AG10803 (cell line): ENCODE measurements around the gene CD200R1L.

Source experiments
- DNase-seq: peaks from one replicate; pipeline ENCODE4 v3.0.0; 2010; ENCODE audit warnings: low read depth
- H3K4me3 ChIP-seq: 2 replicates; pipeline ENCODE4 v1.5.1; 2011; ENCODE audit warnings: mild to moderate bottlenecking, low read length, control low read depth
- TF ChIP-seq, protein P1 (sequence below): conservative IDR thresholded peaks from 2 replicates; pipeline ENCODE4 v1.5.1; 2011; ENCODE audit warnings: mild to moderate bottlenecking, low read length, control low read depth, inconsistent platforms

CD200R1L gene, protein sequence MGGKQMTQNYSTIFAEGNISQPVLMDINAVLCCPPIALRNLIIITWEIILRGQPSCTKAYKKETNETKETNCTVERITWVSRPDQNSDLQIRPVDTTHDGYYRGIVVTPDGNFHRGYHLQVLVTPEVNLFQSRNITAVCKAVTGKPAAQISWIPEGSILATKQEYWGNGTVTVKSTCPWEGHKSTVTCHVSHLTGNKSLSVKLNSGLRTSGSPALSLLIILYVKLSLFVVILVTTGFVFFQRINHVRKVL

GRCh38 chr3:112846764-112847163 is at the start of gene CD200R1L:
Gene CD200R1L (minus strand): TSS chr3:112846864. CDS start chr3:112829367, 17,497 bp downstream.
- TF ChIP-seq, protein P1, sequence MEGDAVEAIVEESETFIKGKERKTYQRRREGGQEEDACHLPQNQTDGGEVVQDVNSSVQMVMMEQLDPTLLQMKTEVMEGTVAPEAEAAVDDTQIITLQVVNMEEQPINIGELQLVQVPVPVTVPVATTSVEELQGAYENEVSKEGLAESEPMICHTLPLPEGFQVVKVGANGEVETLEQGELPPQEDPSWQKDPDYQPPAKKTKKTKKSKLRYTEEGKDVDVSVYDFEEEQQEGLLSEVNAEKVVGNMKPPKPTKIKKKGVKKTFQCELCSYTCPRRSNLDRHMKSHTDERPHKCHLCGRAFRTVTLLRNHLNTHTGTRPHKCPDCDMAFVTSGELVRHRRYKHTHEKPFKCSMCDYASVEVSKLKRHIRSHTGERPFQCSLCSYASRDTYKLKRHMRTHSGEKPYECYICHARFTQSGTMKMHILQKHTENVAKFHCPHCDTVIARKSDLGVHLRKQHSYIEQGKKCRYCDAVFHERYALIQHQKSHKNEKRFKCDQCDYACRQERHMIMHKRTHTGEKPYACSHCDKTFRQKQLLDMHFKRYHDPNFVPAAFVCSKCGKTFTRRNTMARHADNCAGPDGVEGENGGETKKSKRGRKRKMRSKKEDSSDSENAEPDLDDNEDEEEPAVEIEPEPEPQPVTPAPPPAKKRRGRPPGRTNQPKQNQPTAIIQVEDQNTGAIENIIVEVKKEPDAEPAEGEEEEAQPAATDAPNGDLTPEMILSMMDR, result no peak
- H3K4me3 ChIP-seq, result no peak within 1 kb of the TSS
- no peak for DNase-seq

DNA sequence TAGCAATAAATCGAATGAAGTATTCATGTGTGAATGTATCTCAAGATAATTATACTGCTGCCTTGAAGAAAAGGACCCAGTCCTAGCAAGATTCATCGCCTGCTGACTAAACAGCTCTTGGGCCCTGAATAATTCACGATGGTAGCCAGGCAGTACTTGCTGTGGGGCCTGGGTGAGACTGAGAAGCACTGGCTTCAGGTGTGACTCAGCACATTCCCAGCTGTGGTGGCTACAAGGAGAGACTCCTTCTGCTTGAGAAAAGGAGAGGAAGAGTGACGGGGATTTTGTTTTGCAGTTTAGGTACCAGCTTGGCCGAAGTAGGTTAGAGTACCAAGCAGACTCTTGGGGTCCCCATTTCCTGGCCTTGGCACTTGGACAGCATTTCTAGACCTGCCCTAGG is 47.6 kb upstream of the CD200R1L start:
- H3K4me3 ChIP-seq, result no peak overlapping the region
- TF ChIP-seq, protein P1, result no peak
- DNase-seq, result peak; percentile 20

GRCh38 chr3:112889357-112889756 is 42.7 kb upstream of the CD200R1L start:
- H3K4me3 ChIP-seq, result no peak overlapping the region
- TF ChIP-seq, protein P1, result no peak
- no peak for DNase-seq

- H3K4me3 ChIP-seq, result no peak overlapping the region
- TF ChIP-seq, protein P1, result no peak
- no peak for DNase-seq
Measured at GRCh38 chr3:112888381-112889085, 41.9 kb upstream of the CD200R1L start.

DNA sequence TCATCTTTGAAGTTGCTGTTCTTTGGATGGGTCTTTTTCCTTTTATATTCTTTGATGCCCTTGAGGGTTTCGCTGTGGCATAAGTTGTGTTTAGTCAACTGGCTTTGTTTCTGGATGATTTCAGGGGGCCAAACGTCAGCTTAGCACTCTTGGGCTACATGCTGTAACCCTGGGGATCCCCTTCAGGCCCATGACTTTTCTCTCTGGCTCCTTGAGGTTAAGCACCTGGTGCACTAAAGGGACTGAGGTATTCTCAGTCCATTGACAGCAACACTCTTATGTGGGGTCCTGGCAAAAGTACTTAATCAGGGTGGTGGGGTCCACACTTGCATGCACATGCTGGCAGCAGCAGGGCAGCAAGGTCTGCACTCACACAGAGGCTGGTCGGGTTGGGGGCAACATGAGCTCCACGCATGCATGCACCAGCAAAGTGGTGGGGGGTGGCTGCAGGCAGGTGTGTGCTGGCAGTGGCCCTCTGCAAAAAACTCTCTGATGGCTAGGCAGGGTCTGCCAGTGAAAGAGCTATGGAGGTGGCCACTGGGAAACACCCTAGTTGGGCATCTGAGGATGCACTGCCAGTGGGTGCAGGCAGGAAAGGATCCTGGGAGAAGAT is 38.1 kb upstream of the CD200R1L start:
- TF ChIP-seq, protein P1, result no peak
- no peak for DNase-seq
- no peak overlapping the region for H3K4me3 ChIP-seq

GRCh38 chr3:112881891-112882290 is 35.2 kb upstream of the CD200R1L start:
- no peak overlapping the region for H3K4me3 ChIP-seq
- TF ChIP-seq, protein P1, result no peak
- DNase-seq, result no peak
